IPS-15b (cell line): ENCODE results near the gene ABLIM1.

Experiments used
- H3K27me3 ChIP-seq: one replicate; pipeline ENCODE4 v1.6.1; 2013; ENCODE audit warnings: low read length; ENCODE audit not compliant: control insufficient read depth, insufficient read depth
- H3K36me3 ChIP-seq: one replicate; pipeline ENCODE4 v1.6.1; 2013; ENCODE audit warnings: low read length; ENCODE audit not compliant: control insufficient read depth, insufficient read depth
- H3K4me1 ChIP-seq: one replicate; pipeline ENCODE4 v1.6.1; 2013; ENCODE audit warnings: mild to moderate bottlenecking, low read length; ENCODE audit not compliant: control insufficient read depth, insufficient read depth
- H3K4me3 ChIP-seq: one replicate; pipeline ENCODE4 v1.5.1; 2013; ENCODE audit warnings: low read depth, low read length
- H3K9ac ChIP-seq: one replicate; pipeline ENCODE4 v1.6.1; 2013; ENCODE audit warnings: low read depth, mild to moderate bottlenecking, low read length
- H3K9me3 ChIP-seq: one replicate; pipeline ENCODE4 v1.6.1; 2013; ENCODE audit warnings: mild to moderate bottlenecking, low read length; ENCODE audit not compliant: control insufficient read depth, insufficient read depth

The ABLIM1 gene

DNA sequence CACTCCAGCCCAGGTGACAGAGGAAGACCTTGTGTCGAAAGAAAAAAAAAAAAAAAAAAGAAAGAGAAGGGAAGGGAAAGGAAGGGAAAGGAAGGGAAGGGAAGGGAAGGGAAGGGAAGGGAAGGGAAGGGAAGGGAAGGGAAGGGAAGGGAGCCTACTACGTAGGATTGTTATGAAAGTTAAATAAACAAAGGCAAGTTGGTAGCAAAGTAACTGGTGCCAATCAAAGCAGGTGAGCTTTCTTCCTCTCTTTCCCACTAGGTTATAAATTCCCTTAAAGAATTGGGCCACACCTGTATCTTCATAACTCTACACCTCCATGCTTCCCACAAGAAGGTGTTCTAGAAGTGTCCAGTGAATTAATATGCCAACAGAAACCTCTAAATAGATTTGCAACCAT lies 157.4 kb downstream of the ABLIM1 start:
- Histone ChIP-seq H3K4me1 (peaks cover 5% of the 10 kb centered on the region), H3K4me3 (no peak overlapping the region), H3K36me3 (no peaks in the 10 kb centered on the region), H3K9ac (no peak overlapping the region), H3K27me3 (no peaks in the 10 kb centered on the region), H3K9me3 (no peaks in the 10 kb centered on the region)

- Histone ChIP-seq H3K9ac (no peak overlapping the region), H3K4me1 (no peaks in the 10 kb centered on the region), H3K9me3 (no peaks in the 10 kb centered on the region), H3K27me3 (no peaks in the 10 kb centered on the region), H3K36me3 (no peaks in the 10 kb centered on the region), H3K4me3 (no peak overlapping the region)
Measured at GRCh38 chr10:114499630-114500190, 158.4 kb downstream of the ABLIM1 start.

- no peaks in the 10 kb centered on the region for H3K9me3 ChIP-seq
- no peak overlapping the region for H3K9ac ChIP-seq
- no peaks in the 10 kb centered on the region for H3K4me1 ChIP-seq
- no peak overlapping the region for H3K4me3 ChIP-seq
- no peaks in the 10 kb centered on the region for H3K27me3 ChIP-seq
- no peaks in the 10 kb centered on the region for H3K36me3 ChIP-seq
Measured at GRCh38 chr10:114499116-114499515, 159.0 kb downstream of the ABLIM1 start.

- Histone ChIP-seq H3K9me3 (no peaks in the 10 kb centered on the region), H3K9ac (no peak overlapping the region), H3K4me3 (no peak overlapping the region), H3K36me3 (no peaks in the 10 kb centered on the region), H3K27me3 (no peaks in the 10 kb centered on the region), H3K4me1 (no peaks in the 10 kb centered on the region)
Measured at GRCh38 chr10:114498413-114499111, 159.5 kb downstream of the ABLIM1 start.

- Histone ChIP-seq H3K36me3 (no peaks in the 10 kb centered on the region), H3K4me3 (no peak overlapping the region), H3K4me1 (no peaks in the 10 kb centered on the region), H3K9ac (no peak overlapping the region), H3K27me3 (no peaks in the 10 kb centered on the region), H3K9me3 (no peaks in the 10 kb centered on the region)
Measured at GRCh38 chr10:114495303-114495702, 162.8 kb downstream of the ABLIM1 start.

DNA sequence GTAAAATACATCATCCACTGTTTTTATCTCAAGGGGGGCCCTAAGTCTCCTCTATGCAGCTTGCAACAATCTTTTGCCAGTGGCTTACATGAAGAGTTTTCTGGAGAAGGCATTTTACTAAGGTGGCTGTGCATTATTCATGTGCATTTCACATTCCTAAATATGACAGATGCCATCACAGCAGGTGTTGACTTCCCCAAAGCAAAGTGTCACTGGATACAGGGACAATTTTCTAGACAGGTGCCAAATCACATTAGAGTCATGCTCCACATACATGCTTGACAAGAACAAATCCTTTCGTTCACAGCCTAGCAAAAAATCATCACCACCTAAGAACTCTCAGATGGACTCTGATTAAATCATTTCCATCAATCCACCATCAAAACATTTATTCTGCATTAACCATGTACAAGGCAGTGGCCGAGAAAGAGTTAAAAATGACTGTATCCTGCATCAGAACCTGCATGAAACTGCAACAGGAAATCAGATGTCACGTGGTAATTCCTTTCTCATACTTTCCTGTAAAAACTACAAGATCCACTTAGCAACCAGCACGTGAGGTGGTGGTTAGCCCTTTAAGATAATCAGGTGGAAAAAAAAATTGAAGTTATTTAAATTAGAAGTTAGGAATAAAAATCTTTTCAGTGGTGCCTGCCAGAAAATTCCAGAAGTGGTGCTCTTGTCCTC lies 165.6 kb downstream of the ABLIM1 start:
- Histone ChIP-seq H3K36me3 (no peaks in the 10 kb centered on the region), H3K9me3 (no peaks in the 10 kb centered on the region), H3K9ac (no peak overlapping the region), H3K4me3 (no peak overlapping the region), H3K4me1 (peaks cover 7% of the 10 kb centered on the region), H3K27me3 (no peaks in the 10 kb centered on the region)

- no peaks in the 10 kb centered on the region for H3K36me3 ChIP-seq
- H3K9me3 ChIP-seq, result no peaks in the 10 kb centered on the region
- H3K4me3 ChIP-seq, result no peak overlapping the region
- peaks cover 7% of the 10 kb centered on the region for H3K4me1 ChIP-seq
- no peak overlapping the region for H3K9ac ChIP-seq
- no peaks in the 10 kb centered on the region for H3K27me3 ChIP-seq
Measured at GRCh38 chr10:114491933-114492332, 166.1 kb downstream of the ABLIM1 start.

GRCh38 chr10:114491419-114491818 lies 166.7 kb downstream of the ABLIM1 start:
- peaks cover 7% of the 10 kb centered on the region for H3K4me1 ChIP-seq
- H3K36me3 ChIP-seq, result no peaks in the 10 kb centered on the region

GRCh38 chr10:114489521-114490310 lies 168.4 kb downstream of the ABLIM1 start:
- Histone ChIP-seq H3K27me3 (no peaks in the 10 kb centered on the region), H3K9me3 (no peaks in the 10 kb centered on the region), H3K9ac (no peak overlapping the region), H3K4me3 (no peak overlapping the region), H3K36me3 (no peaks in the 10 kb centered on the region), H3K4me1 (peaks cover 7% of the 10 kb centered on the region)

More at GRCh38 chr10:114491419-114491818, 166.7 kb downstream of the ABLIM1 start:
- Histone ChIP-seq H3K9me3 (no peaks in the 10 kb centered on the region), H3K27me3 (no peaks in the 10 kb centered on the region), H3K9ac (no peak overlapping the region), H3K4me3 (no peak overlapping the region)

- H3K27me3 ChIP-seq, result no peaks in the 10 kb centered on the region
- no peaks in the 10 kb centered on the region for H3K36me3 ChIP-seq
- H3K4me1 ChIP-seq, result peaks cover 7% of the 10 kb centered on the region
- H3K9ac ChIP-seq, result no peak overlapping the region
- H3K9me3 ChIP-seq, result no peaks in the 10 kb centered on the region
- H3K4me3 ChIP-seq, result no peak overlapping the region
Measured at GRCh38 chr10:114487815-114488536, 170.1 kb downstream of the ABLIM1 start.
